Common myeloid progenitor, CD34-positive (primary cell): ENCODE results near the gene RAI1.

ENCODE experiments used
- CTCF ChIA-PET: fragments of 350-600 bp; sonication (Branson Sonifier 250); formaldehyde crosslinking; loops from one replicate; lab custom pipeline; 2021; ENCODE audit warnings: antibody characterized with exemption; lab: Charles Lee
- POLR2A ChIA-PET: fragments of 350-600 bp; sonication (Branson Sonifier 250); formaldehyde crosslinking; loops from one replicate; lab custom pipeline; 2021; ENCODE audit warnings: antibody characterized with exemption; lab: Charles Lee
- DNase-seq, 3 donors: peaks; one replicate each; pipeline versions ENCODE4 v3.0.0 to v3.0.0-alpha.2; 2013
- H3K27ac ChIP-seq, 2 experiments: 1 replicate in 1 of 2; 2 replicates in 1 of 2; pipeline ENCODE4 v1.7.0; 2013; ENCODE audit warnings: inconsistent platforms in 2 of 2, low read length in 2 of 2, mild to moderate bottlenecking in 2 of 2, low read depth in 1 of 2, moderate library complexity in 1 of 2; ENCODE audit not compliant: severe bottlenecking in 2 of 2, insufficient read depth in 1 of 2, poor library complexity in 1 of 2
- H3K27me3 ChIP-seq, 5 experiments: replicated peaks in 2 of 5; 1 replicate in 3 of 5; 2 replicates in 2 of 5; pipeline versions ENCODE4 v1.6.1 to v1.7.0; 2013; ENCODE audit warnings: low read length in 4 of 5, mild to moderate bottlenecking in 2 of 5, moderate library complexity in 2 of 5, inconsistent platforms in 1 of 5; ENCODE audit not compliant: insufficient read depth in 5 of 5, control insufficient read depth in 4 of 5
- H3K36me3 ChIP-seq, 4 experiments: 1 replicate in 2 of 4; 2 replicates in 2 of 4; pipeline versions ENCODE4 v1.6.1 to v1.7.0; 2013; ENCODE audit warnings: low read length in 3 of 4, control low read depth in 1 of 4, mild to moderate bottlenecking in 1 of 4; ENCODE audit not compliant: control insufficient read depth in 4 of 4, insufficient read depth in 4 of 4
- H3K4me1 ChIP-seq, 4 experiments: 1 replicate in 3 of 4; 2 replicates in 1 of 4; pipeline versions ENCODE4 v1.6.1 to v1.7.1; 2013; ENCODE audit warnings: low read length in 3 of 4, mild to moderate bottlenecking in 3 of 4, control low read depth in 1 of 4, inconsistent platforms in 1 of 4, moderate library complexity in 1 of 4; ENCODE audit not compliant: control insufficient read depth in 4 of 4, insufficient read depth in 4 of 4; ENCODE audit errors: control extremely low read depth in 1 of 4
- H3K4me3 ChIP-seq, 7 experiments: 1 replicate in 4 of 7; 2 replicates in 3 of 7; pipeline versions ENCODE4 v1.5.1 to v1.7.0; 2013; ENCODE audit warnings: mild to moderate bottlenecking in 7 of 7, low read length in 6 of 7, moderate library complexity in 6 of 7, inconsistent platforms in 2 of 7, low read depth in 2 of 7, control low read depth in 1 of 7; ENCODE audit not compliant: insufficient read depth in 4 of 7, control insufficient read depth in 1 of 7; ENCODE audit errors: extremely low read depth in 1 of 7
- H3K9me3 ChIP-seq, 5 experiments: 1 replicate in 4 of 5; 2 replicates in 1 of 5; pipeline versions ENCODE4 v1.6.1 to v1.7.1; 2013; ENCODE audit warnings: low read length in 4 of 5, mild to moderate bottlenecking in 2 of 5, inconsistent platforms in 1 of 5, low read depth in 1 of 5, moderate library complexity in 1 of 5; ENCODE audit not compliant: control insufficient read depth in 4 of 5, insufficient read depth in 2 of 5; ENCODE audit errors: control extremely low read depth in 1 of 5
- WGBS: methylation state at CpG from one replicate; pipeline ENCODE4 v1.1.5; 2013; ENCODE audit not compliant: insufficient coverage; 5-methylcytosine and 5-hydroxymethylcytosine counted together

Gene RAI1

DNA sequence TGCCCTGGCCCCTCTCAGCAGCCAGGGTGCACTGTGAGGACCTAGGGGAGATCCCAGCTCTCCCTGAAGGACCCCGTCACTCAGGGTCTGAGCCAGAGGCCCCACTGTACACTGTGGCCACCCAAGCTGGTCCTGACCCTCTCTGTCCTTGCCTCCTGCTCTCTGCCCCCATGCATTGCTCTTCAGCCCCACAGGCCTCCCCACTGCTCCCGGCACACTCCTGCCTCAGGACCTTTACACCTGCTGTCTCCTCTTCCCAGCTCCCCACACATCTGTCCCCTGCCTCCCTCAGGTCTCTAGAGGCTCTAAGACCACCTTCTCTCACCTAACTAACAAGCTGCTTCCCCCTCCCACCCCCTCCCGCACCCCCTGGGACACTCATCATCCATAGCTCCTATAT is 12.9 kb upstream of the RAI1 start:
- ChIA-PET CTCF (interaction anchor here (0.8 to 0.9 kb wide), 2 partner anchors 80 to 174 kb away, joined by 3 read pairs; no protein-coding TSS in a partner anchor), POLR2A (no interaction called here)
- Histone ChIP-seq H3K9me3 (no peaks in the 10 kb centered on the region), H3K4me1 (peaks cover 4 to 53% (median 20%) of the 10 kb centered on the region in 4 experiments), H3K27ac (no peak overlapping the region), H3K27me3 (no peaks in the 10 kb centered on the region), H3K36me3 (no peaks in the 10 kb centered on the region), H3K4me3 (no peak overlapping the region)
- WGBS, result 100% methylated on average over 3 of the region's 3 CpGs
- no peak for DNase-seq

DNA sequence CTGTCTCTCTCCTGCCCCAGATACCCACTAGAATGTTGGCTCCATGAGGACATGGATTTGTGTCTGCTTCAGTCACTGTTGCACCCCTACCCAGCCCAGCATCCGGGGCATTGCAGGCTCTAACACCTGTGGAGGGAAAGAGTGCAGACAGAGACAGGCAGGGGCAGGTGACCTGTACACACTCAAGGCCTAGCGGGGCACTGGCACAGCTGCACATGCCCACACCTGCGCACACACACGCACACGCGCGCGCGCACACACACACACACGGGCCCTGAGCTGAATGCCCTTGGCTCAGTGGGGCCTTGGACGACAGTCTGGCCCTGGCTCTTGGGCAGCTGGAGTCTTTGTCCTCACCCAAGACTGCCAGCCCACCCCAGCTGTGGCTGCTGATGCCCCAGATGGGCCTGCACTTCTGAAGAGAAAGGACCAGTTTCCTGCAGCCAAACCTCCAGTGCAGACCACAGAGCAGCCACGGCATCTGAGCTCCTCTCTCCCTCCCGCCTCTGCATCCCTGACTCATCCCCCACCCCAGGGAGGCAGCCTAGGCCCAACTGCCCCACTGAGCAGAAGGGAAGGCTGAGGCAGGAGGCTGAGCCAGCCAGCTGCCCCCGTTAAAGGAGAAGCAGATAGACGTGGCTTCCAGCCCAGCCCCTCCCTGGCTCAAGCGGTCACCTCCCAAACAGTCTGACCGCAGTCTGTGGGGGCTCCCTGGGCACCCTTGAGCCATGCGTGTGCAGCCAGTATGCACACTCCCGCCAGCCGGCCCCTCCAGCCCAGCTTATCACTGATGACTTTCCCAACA is 12.3 kb upstream of the RAI1 start:
- WGBS, result 82% methylated on average over 17 of the region's 20 CpGs
- no peak overlapping the region for H3K4me3 ChIP-seq
- peaks cover 4 to 52% (median 17%) of the 10 kb centered on the region in 4 experiments for H3K4me1 ChIP-seq
- no peaks in the 10 kb centered on the region for H3K36me3 ChIP-seq
- no peaks in the 10 kb centered on the region for H3K27me3 ChIP-seq
- H3K9me3 ChIP-seq, result no peaks in the 10 kb centered on the region
- DNase-seq, result peak in 2 of 3 donors; percentile 75 to 76
- H3K27ac ChIP-seq, result no peak overlapping the region
- ChIA-PET CTCF (interaction anchor here (0.8 to 3.0 kb wide), 3 partner anchors 11 to 173 kb away, joined by 3 to 17 read pairs (median 3); partner anchors contain the start of gene RAI1), POLR2A (interaction anchor here (1.0 kb wide), 1 partner anchor 26 kb away, joined by 3 read pairs; no protein-coding TSS in a partner anchor)

DNA sequence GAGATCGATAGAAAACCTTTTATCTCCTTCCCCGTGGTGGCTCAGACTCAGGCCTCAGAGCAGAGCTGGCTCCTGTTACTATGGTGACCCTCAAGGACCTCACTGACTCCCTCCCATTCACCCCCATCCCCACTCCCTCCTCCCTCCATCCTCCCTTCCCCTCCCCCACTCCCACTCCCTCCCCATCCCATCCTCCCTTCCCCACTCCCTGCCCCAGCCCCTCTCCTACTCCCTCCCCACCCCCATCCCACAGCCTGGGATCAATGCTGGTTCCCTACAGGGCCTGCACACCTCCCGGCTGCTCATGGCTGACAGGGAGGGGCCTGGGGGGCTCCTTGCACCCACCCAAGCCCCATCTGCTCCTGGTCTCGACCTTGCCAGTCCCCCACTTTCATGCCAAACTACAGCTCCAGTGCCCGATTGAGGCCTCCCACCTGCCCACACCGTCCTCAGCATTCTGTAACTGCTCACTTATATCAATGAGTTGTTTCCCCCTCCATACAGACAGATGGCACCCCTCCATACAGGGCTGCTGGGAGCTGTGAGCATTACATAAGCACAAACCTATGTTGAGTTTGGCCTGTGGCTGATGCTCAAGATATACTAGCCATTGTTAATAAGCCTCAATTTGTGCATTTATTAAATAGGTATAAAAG is 11.6 kb upstream of the RAI1 start:
- POLR2A ChIA-PET, result interaction anchor here (1.0 kb wide), 1 partner anchor 25 kb away, joined by 3 read pairs; no protein-coding TSS in a partner anchor

DNA sequence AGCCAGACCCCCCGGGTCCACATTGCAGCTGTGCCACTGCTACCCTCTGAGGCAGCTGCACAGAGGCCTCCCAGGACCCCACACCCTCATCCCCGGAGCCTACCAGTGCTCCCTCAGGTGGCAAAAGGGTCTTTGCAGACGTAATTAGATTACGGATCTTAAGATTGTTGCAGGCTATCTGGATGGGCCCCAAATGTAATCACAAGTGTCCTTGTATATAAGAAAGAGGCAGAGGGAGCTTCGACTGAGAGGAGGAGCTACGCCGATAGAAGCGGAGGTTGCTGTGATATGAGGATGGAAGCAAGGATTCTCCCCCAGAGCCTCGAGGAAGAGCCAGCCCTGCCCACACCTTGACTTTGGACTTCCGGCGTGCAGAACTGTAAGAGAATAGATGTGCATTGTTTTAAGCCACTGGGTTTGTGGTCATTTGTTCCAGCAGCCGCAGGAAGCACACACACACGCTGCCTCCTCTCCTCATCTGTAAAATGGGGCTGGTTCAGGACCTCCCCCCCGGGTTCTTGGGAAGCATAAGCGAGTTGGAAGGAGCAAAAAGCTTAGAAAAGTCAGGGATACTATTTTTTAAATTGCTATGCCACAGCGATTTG is 10.5 kb upstream of the RAI1 start:
- no peak overlapping the region for H3K4me3 ChIP-seq
- no peaks in the 10 kb centered on the region for H3K36me3 ChIP-seq
- H3K4me1 ChIP-seq, result peaks cover 4 to 61% (median 20%) of the 10 kb centered on the region in 4 experiments
- no peak for DNase-seq
- CTCF ChIA-PET, result interaction anchor here (0.9 to 3.0 kb wide), 2 partner anchors 9 to 22 kb away, joined by 4 to 17 read pairs; partner anchors contain the start of gene RAI1
- POLR2A ChIA-PET, result no interaction called here
- WGBS, result 98% methylated on average over 16 of the region's 16 CpGs
- no peaks in the 10 kb centered on the region for H3K9me3 ChIP-seq
- no peak overlapping the region for H3K27ac ChIP-seq
- H3K27me3 ChIP-seq, result no peaks in the 10 kb centered on the region

More for the DNA sequence above, 11.6 kb upstream of the RAI1 start:
- Histone ChIP-seq H3K36me3 (no peaks in the 10 kb centered on the region), H3K27me3 (no peaks in the 10 kb centered on the region), H3K4me1 (peaks cover 4 to 52% (median 17%) of the 10 kb centered on the region in 4 experiments), H3K27ac (no peak overlapping the region), H3K4me3 (no peak overlapping the region), H3K9me3 (no peaks in the 10 kb centered on the region)
- 89% methylated on average over 6 of the region's 6 CpGs for WGBS
- DNase-seq, result no peak
- CTCF ChIA-PET, result interaction anchor here (1.4 to 3.0 kb wide), 2 partner anchors 10 to 142 kb away, joined by 3 to 17 read pairs; partner anchors contain the start of gene RAI1

DNA sequence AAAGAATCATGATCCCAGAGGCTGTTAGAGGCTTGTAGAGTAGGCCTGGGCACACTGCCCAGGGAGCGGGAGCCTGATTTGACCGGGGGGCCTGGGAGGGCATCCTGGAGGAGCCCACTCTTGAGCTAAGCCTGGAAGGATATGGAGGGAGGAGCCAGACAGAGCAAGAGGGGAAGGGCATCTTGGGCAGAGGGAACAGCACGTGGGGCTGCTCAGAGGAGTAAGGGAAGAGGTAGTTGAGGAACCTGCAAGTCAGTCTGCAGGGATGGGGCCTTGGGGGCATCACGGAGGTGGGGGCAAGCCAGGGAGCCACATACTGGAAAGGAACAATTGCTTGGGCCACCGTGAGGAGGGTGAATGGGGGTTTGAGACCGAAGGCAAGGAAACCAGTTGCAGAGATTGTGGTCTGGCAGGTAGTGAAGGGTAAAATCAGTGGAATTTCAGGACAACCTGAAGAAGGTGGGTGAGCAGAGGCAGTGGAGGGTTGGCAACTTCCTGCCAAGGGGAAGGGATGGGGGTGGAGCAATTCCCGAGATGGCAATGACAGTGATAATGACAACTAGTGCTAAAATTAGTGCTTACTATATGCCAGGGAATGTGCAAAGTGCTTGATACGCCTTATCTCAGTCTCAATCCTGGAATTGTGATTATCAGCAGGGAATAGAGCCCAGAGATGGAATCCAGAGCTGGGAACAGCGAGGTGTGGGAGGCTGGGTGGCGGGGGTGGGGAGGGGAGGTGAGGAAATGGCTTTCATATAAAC is 9.7 kb upstream of the RAI1 start:
- 94% methylated on average over 8 of the region's 10 CpGs for WGBS
- Histone ChIP-seq H3K4me1 (peaks cover 4 to 68% (median 28%) of the 10 kb centered on the region in 4 experiments), H3K4me3 (no peak overlapping the region), H3K27me3 (no peaks in the 10 kb centered on the region), H3K36me3 (no peaks in the 10 kb centered on the region), H3K27ac (no peak overlapping the region), H3K9me3 (no peaks in the 10 kb centered on the region)
- DNase-seq, result no peak
- CTCF ChIA-PET, result interaction anchor here (0.9 to 3.0 kb wide), 6 partner anchors 8 to 215 kb away, joined by 4 to 17 read pairs (median 5); partner anchors contain the start of gene RAI1
- POLR2A ChIA-PET, result no interaction called here
